K562 (cell line): ENCODE data around the gene UNC119B. TPM values are rescaled to one million over a fixed set of nuclear protein-coding genes. Genes with fewer than 3 reads are reported as not detected.
A peak's percentile ranks its signal among the peaks of the same experiment; 100 is the strongest.

ENCODE experiments used
- ASH1L ChIP-seq: fragments of 450-650 bp; IDR thresholded peaks from 2 replicates; pipeline ENCODE4 v1.6.1; 2018; ENCODE audit warnings: borderline replicate concordance, mild to moderate bottlenecking, low read depth; ENCODE audit not compliant: partially characterized antibody
- CBFA2T3 ChIP-seq: fragments of 450-650 bp; IDR thresholded peaks from 2 replicates; pipeline ENCODE4 v1.6.1; 2017
- CBX3 ChIP-seq, 2 experiments: IDR thresholded peaks; 1 replicate in 1 of 2; 2 replicates in 1 of 2; pipeline ENCODE4 v1.6.1; 2012; ENCODE audit warnings: inconsistent platforms in 2 of 2, low read length in 2 of 2, borderline replicate concordance in 1 of 2, control low read depth in 1 of 2
- CSDE1 ChIP-seq, 2 experiments: fragments of 450-650 bp; IDR thresholded peaks; 2 replicates each; pipeline ENCODE4 v1.6.1; 2016; ENCODE audit warnings: mild to moderate bottlenecking in 1 of 2
- CXXC5 ChIP-seq: fragments of 250-450 bp; sonication (Bioruptor Pico); IDR thresholded peaks from 2 replicates; pipeline ENCODE4 v1.8.0; 2022; ENCODE audit warnings: inconsistent platforms, mild to moderate bottlenecking, moderate library complexity
- HMGN3 ChIP-seq: IDR thresholded peaks from 2 replicates; pipeline ENCODE4 v1.6.1; 2011; ENCODE audit warnings: borderline replicate concordance, low read depth, mild to moderate bottlenecking, mixed read lengths, low read length; ENCODE audit not compliant: insufficient read length; ENCODE audit errors: extremely low read depth
- MTA3 ChIP-seq: fragments of 450-650 bp; formaldehyde crosslinking; IDR thresholded peaks from 2 replicates; pipeline ENCODE4 v1.6.1; 2017; ENCODE audit warnings: mild to moderate bottlenecking, borderline replicate concordance
- NR1H2 ChIP-seq: sonication (generic); formaldehyde crosslinking; IDR thresholded peaks from 2 replicates; pipeline ENCODE4 v1.4.0; 2020; ENCODE audit warnings: mild to moderate bottlenecking, missing genetic modification reagents
- NRF1 ChIP-seq, 2 experiments: fragments of 450-650 bp; IDR thresholded peaks in 1 of 2; conservative IDR thresholded peaks in 1 of 2; 2 replicates each; pipeline ENCODE4 v1.6.1; 2014; ENCODE audit warnings: mild to moderate bottlenecking in 2 of 2
- RBM15 ChIP-seq: fragments of 200-400 bp; formaldehyde crosslinking; IDR thresholded peaks from 2 replicates; pipeline ENCODE4 v1.6.1; 2018; ENCODE audit warnings: mild to moderate bottlenecking, low read length, moderate library complexity; ENCODE audit not compliant: insufficient read depth
- RBM22 ChIP-seq: fragments of 200-400 bp; formaldehyde crosslinking; IDR thresholded peaks from 2 replicates; pipeline ENCODE4 v1.6.1; 2018; ENCODE audit warnings: low read length, low read depth; ENCODE audit not compliant: poor library complexity, severe bottlenecking
- SAP30 ChIP-seq: fragments of 200-600 bp; sonication (generic); IDR thresholded peaks from 2 replicates; pipeline ENCODE4 v1.6.1; 2012; ENCODE audit warnings: borderline replicate concordance, low read depth, mild to moderate bottlenecking, moderate library complexity, low read length, control low read depth, inconsistent platforms; ENCODE audit not compliant: insufficient read depth, poor library complexity, severe bottlenecking
- SMC3 ChIP-seq: conservative IDR thresholded peaks from 2 replicates; pipeline ENCODE4 v1.6.1; 2011; ENCODE audit warnings: low read depth, low read length, improper control_type of control experiment; ENCODE audit not compliant: insufficient read depth
- SNAPC5 ChIP-seq: fragments of 250-450 bp; sonication (Bioruptor Pico); IDR thresholded peaks from 2 replicates; pipeline ENCODE4 v1.8.0; 2021; ENCODE audit warnings: moderate library complexity, mild to moderate bottlenecking, inconsistent platforms
- SREBF2 ChIP-seq: sonication (generic); formaldehyde crosslinking; IDR thresholded peaks from 2 replicates; pipeline ENCODE4 v1.4.0; 2020; ENCODE audit warnings: mild to moderate bottlenecking, missing genetic modification reagents
- TCF3 ChIP-seq: sonication (generic); formaldehyde crosslinking; IDR thresholded peaks from 2 replicates; pipeline ENCODE4 v1.4.0; 2020; ENCODE audit warnings: mild to moderate bottlenecking, missing genetic modification reagents
- TFAP4 ChIP-seq: sonication (generic); formaldehyde crosslinking; IDR thresholded peaks from 2 replicates; pipeline ENCODE4 v1.8.0; 2022; ENCODE audit warnings: missing genetic modification reagents, mild to moderate bottlenecking, moderate library complexity, borderline replicate concordance
- THRB ChIP-seq: fragments of 450-650 bp; formaldehyde crosslinking; conservative IDR thresholded peaks from 2 replicates; pipeline ENCODE4 v1.4.0; 2022; ENCODE audit warnings: mild to moderate bottlenecking, missing genetic modification characterization
- ZBTB34 ChIP-seq: fragments of 250-450 bp; sonication (Bioruptor Pico); IDR thresholded peaks from 2 replicates; pipeline ENCODE4 v1.8.0; 2021; ENCODE audit warnings: mild to moderate bottlenecking, moderate library complexity
- ZBTB5 ChIP-seq: fragments of 450-650 bp; IDR thresholded peaks from 2 replicates; pipeline ENCODE4 v1.6.1; 2017; ENCODE audit warnings: antibody characterized with exemption
- ZFX ChIP-seq: sonication (generic); formaldehyde crosslinking; IDR thresholded peaks from 2 replicates; pipeline ENCODE4 v1.8.0; 2022; ENCODE audit warnings: mild to moderate bottlenecking, missing genetic modification reagents, moderate library complexity
- polyA plus RNA-seq, 8 experiments: library from polyadenylated mRNA; depleted of rRNA in 4 of 8; stranded (reverse) in 5 of 8; unstranded in 3 of 8; fragments of >200 nt; fragmentation: Nextera tagmentation in 2 of 8; fragmentation: Illumina TruSeq in 1 of 8; extraction: Ambion mirVana in 2 of 8; extraction: Trizol in 1 of 8; gene quantifications; 2 replicates each; pipeline versions ENCODE4 v1.2.1 to v1.2.3, GENCODE V29; 2011 to 2014; ENCODE audit warnings: inconsistent platforms in 1 of 8, missing spikeins in 1 of 8
- total RNA-seq, 7 experiments: library from RNA; depleted of rRNA in 6 of 7; stranded (reverse); fragments of >200 nt in 6 of 7; fragmentation: Illumina TruSeq in 2 of 7; extraction: Trizol in 2 of 7; gene quantifications; 2 replicates each; pipeline versions ENCODE4 v1.2.1 to v1.2.3, GENCODE V29; 2011 to 2021; ENCODE audit warnings: low replicate concordance in 1 of 7

Gene UNC119B
- total and polyA plus RNA-seq, 9 of the 15 experiments (the other 6 are each of a cell fraction or from before 2014, with no cell fraction given): 4.0 to 34.5 (median 15.1) TPM

- TF ChIP-seq HMGN3 (peak; percentile 33), SAP30 (peak; percentile 65), CXXC5 (peak; percentile 79; the same call in 1 of the 2 replicates), RBM15 (no peak), RBM22 (peak; percentile 69), CBX3 (IDR thresholded peaks at IDR 0.05; ENCODE audit: borderline replicate concordance in 1 of 2, low read length in 2 of 2) (peak in 1 of 2 experiments; percentile 83; a peak in 1 of 3 replicates), NRF1 (conservative IDR thresholded peaks at IDR 0.05 in 1 of 2, IDR thresholded peaks at IDR 0.05 in 1 of 2) (peak; percentile 84 to 87), SMC3 (no peak; the same call in 1 of the 2 replicates), NR1H2 (no peak), CSDE1 (IDR thresholded peaks at IDR 0.05) (no peak), ZFX (CRISPR knock-in tag) (peak; percentile 52), ZBTB5 (no peak), TFAP4 (CRISPR knock-in tag) (peak; percentile 98), TCF3 (CRISPR knock-in tag) (peak; percentile 51; the same call in 1 of the 2 replicates), ZBTB34 (no peak), SREBF2 (peak; percentile 39; the same call in 1 of the 2 replicates), THRB (CRISPR knock-in tag) (no peak), SNAPC5 (CRISPR knock-in tag) (no peak), CBFA2T3 (no peak), ASH1L (peak; percentile 82), MTA3 (peak; percentile 56; the same call in 1 of the 2 replicates)
Observed at GRCh38 chr12:120686690-120687577, 23.3 kb upstream of the UNC119B start, which contains the start of gene MLEC (continued).
